ENCODE results near the gene LACTBL1.

LACTBL1 gene

DNA sequence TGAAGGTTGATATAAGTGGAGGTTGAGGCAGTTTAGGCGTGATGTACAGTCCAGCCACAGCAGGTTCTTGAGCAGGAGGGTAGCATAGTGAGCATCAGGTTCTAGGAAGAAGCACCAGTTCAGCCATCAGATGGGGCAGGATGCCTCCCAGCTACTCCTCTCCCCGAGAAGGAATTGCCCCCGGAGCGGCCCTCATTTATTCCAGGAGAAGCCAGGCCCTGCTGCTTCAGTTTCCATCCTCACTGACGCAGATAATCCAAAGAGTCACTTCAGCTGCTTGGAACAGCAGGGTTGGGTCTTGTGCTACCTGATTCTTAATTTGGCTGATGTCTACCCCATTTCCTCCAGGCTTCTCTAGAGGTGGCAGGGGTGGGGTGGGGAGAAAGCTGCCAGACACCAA is 54.7 kb downstream of the LACTBL1 start:
- Mint-ChIP-seq H3K27ac (no peak overlapping the region), H3K4me3 (no peak overlapping the region)

DNA sequence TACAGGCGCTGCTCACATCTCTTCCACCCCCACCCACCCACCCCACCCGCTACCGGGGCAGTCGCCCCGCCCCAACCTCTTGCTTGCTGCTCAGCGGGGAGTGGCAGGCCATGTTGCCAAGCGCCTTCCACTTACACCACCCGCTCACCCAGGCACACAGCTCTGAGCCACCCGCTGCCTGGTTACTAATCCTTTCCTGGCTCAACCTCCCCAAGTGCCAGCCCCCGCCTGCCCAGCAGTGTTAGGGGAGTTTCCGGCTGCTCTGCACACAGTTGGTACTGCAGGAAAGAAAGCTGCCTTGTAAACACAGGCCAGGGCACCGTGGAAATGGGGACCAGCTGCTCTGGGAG is 56.2 kb downstream of the LACTBL1 start:
- no peaks in the 10 kb centered on the region for H3K36me3 Mint-ChIP-seq (ENCODE audit: low read depth)
- no peak for DNase-seq (ENCODE audit: low spot score)
- H3K4me3 Mint-ChIP-seq, result no peak overlapping the region
- no peaks in the 10 kb centered on the region for H3K4me1 Mint-ChIP-seq (ENCODE audit: low read depth)
- no peaks in the 10 kb centered on the region for H3K9me3 Mint-ChIP-seq
- no peak overlapping the region for H3K27ac Mint-ChIP-seq
- peaks cover 2% of the 10 kb centered on the region for H3K27me3 Mint-ChIP-seq (ENCODE audit: low read depth)

More for the DNA sequence above, 54.7 kb downstream of the LACTBL1 start:
- no peak for DNase-seq (ENCODE audit: low spot score)
- Mint-ChIP-seq H3K4me1 (ENCODE audit: low read depth) (no peaks in the 10 kb centered on the region), H3K9me3 (no peaks in the 10 kb centered on the region), H3K27me3 (ENCODE audit: low read depth) (peaks cover 2% of the 10 kb centered on the region), H3K36me3 (ENCODE audit: low read depth) (no peaks in the 10 kb centered on the region)

DNA sequence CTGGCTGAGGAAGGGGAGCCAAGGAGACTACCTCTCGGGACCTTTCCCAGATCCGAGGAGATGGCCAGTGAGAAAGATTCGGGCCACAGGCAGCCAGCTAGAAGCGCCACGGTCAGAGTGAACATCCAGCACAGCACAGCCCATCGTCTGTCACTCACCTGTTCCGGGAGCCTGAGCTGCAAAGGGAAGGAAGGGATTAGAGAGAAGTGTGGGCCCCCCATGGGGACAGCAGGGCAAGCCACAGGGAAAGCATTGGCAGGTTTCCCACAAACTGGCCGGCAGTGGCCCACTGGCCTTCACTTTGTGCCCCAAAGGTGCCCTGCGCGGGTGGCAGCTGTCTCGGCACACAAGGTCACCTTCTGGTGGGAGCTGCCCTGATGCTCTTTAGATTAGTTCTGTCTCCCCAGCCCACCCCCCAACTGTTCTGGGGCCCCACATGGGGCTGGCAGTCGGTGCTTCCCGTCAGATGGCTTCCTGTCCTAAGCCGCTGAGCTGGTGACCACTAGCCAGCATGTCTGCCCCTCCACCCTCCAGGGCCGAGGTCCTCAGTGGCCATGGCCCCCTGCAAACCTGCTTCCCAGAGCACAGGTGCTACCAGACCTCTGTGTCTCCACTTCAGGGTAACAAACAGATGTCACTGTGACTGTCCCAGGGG is 56.7 kb downstream of the LACTBL1 start:
- H3K4me1 Mint-ChIP-seq (ENCODE audit: low read depth), result no peaks in the 10 kb centered on the region
- peaks cover 2% of the 10 kb centered on the region for H3K27me3 Mint-ChIP-seq (ENCODE audit: low read depth)

DNA sequence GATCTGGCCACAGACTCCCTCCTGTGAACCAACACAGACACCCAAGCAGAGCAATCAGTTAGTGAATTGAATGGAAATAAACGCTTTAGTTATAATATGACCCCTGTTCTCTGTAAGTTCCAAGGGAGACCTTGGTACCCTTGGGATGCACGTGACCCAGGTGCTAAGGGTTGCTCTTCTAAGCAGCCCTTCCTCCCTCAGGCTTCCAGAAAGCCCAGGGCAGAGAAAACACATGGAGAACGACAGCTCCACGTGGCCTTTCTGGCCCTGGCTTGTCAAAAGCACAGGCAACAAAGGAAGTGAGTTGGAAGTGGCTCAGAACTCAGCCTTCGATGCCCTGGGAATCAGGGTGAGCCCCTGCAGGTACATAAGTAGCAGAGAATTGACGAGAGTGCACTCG is 57.4 kb downstream of the LACTBL1 start:
- no peaks in the 10 kb centered on the region for H3K9me3 Mint-ChIP-seq
- no peaks in the 10 kb centered on the region for H3K4me1 Mint-ChIP-seq (ENCODE audit: low read depth)
- H3K4me3 Mint-ChIP-seq, result no peak overlapping the region
- H3K36me3 Mint-ChIP-seq (ENCODE audit: low read depth), result no peaks in the 10 kb centered on the region
- H3K27ac Mint-ChIP-seq, result no peak overlapping the region
- H3K27me3 Mint-ChIP-seq (ENCODE audit: low read depth), result peaks cover 2% of the 10 kb centered on the region
- no peak for DNase-seq (ENCODE audit: low spot score)

More for the DNA sequence above, 56.7 kb downstream of the LACTBL1 start:
- no peak overlapping the region for H3K4me3 Mint-ChIP-seq
- DNase-seq (ENCODE audit: low spot score), result no peak
- H3K36me3 Mint-ChIP-seq (ENCODE audit: low read depth), result no peaks in the 10 kb centered on the region
- no peak overlapping the region for H3K27ac Mint-ChIP-seq
- no peaks in the 10 kb centered on the region for H3K9me3 Mint-ChIP-seq

DNA sequence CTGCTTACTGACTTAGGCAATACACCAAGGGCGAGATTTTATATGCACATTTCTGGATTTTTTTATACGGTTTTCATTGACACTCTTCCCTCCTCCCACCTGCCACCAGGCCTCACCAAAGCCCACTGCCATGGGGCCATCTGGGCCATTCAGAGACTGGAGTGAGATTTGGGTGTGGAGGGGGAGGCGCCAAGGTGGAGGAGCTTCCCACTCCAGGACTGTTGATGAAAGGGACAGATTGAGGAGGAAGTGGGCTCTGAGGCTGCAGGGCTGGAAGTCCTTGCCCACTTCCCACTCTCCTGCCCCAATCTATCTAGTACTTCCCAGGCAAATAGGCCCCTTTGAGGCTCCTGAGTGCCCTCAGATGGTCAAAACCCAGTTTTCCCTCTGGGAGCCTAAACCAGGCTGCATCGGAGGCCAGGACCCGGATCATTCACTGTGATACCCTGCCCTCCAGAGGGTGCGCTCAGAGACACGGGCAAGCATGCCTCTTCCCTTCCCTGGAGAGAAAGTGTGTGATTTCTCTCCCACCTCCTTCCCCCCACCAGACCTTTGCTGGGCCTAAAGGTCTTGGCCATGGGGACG is 57.9 kb downstream of the LACTBL1 start:
- Mint-ChIP-seq H3K27ac (no peak overlapping the region), H3K4me3 (no peak overlapping the region), H3K9me3 (no peaks in the 10 kb centered on the region), H3K27me3 (ENCODE audit: low read depth) (peaks cover 2% of the 10 kb centered on the region), H3K4me1 (ENCODE audit: low read depth) (no peaks in the 10 kb centered on the region), H3K36me3 (ENCODE audit: low read depth) (no peaks in the 10 kb centered on the region)
- DNase-seq (ENCODE audit: low spot score), result no peak

DNA sequence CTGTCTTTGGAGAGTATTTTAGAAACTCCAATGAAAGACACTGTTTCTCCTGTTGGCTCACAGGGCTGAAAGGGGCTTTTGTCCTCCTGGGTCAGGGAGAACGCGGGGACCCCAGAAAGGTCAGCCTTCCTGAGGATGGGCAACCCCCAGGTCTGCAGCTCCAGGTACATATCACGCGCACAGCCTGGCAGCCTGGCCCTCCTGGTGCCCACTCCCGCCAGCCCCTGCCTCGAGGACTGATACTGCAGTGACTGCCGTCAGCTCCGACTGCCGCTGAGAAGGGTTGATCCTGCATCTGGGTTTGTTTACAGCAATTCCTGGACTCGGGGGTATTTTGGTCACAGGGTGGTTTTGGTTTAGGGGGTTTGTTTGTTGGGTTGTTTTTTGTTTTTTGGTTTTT is 58.5 kb downstream of the LACTBL1 start:
- no peaks in the 10 kb centered on the region for H3K9me3 Mint-ChIP-seq
- H3K4me1 Mint-ChIP-seq (ENCODE audit: low read depth), result no peaks in the 10 kb centered on the region
- H3K27ac Mint-ChIP-seq, result no peak overlapping the region
- no peak overlapping the region for H3K4me3 Mint-ChIP-seq
- peaks cover 2% of the 10 kb centered on the region for H3K27me3 Mint-ChIP-seq (ENCODE audit: low read depth)
- no peak for DNase-seq (ENCODE audit: low spot score)
- H3K36me3 Mint-ChIP-seq (ENCODE audit: low read depth), result no peaks in the 10 kb centered on the region

DNA sequence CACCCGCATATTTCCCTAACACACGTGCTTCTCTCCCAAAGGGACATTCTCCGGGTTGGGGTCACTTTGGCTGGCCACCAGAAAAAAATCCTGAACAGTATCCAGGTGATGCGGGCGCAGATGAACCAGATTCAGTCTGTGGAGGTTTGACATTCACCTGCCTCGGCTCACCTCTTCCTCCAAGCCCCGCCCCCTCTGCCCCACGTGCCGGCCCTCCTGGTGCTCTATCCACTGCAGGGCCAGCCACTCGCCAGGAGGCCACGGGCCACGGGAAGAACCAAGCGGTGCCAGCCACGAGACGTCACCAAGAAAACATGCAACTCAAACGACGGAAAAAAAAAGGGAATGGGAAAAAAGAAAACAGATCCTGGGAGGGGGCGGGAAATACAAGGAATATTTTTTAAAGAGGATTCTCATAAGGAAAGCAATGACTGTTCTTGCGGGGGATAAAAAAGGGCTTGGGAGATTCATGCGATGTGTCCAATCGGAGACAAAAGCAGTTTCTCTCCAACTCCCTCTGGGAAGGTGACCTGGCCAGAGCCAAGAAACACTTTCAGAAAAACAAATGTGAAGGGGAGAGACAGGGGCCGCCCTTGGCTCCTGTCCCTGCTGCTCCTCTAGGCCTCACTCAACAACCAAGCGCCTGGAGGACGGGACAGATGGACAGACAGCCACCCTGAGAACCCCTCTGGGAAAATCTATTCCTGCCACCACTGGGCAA is 59.1 kb downstream of the LACTBL1 start:
- Mint-ChIP-seq H3K36me3 (ENCODE audit: low read depth) (no peaks in the 10 kb centered on the region), H3K4me3 (no peak overlapping the region), H3K4me1 (ENCODE audit: low read depth) (no peaks in the 10 kb centered on the region), H3K27ac (no peak overlapping the region), H3K27me3 (ENCODE audit: low read depth) (peaks cover 2% of the 10 kb centered on the region), H3K9me3 (no peaks in the 10 kb centered on the region)
- no peak for DNase-seq (ENCODE audit: low spot score)

DNA sequence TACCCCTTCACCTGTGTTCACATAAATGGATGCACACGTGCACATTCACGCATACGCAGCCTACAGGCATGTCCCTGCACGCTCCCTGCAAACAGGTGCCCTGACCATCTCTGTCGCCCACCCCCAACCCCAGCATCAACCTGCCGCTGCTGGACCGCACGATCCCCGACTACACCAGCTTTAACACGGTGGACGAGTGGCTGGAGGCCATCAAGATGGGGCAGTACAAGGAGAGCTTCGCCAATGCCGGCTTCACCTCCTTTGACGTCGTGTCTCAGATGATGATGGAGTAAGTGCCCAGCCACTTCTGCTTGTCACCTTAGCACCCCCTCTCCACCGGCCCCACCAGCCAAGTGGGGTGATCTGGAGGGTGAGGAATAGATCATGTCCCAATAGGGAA is 60.4 kb downstream of the LACTBL1 start:
- DNase-seq (ENCODE audit: low spot score), result no peak
- Mint-ChIP-seq H3K4me1 (ENCODE audit: low read depth) (no peaks in the 10 kb centered on the region), H3K27me3 (ENCODE audit: low read depth) (peaks cover 2% of the 10 kb centered on the region)

DNA sequence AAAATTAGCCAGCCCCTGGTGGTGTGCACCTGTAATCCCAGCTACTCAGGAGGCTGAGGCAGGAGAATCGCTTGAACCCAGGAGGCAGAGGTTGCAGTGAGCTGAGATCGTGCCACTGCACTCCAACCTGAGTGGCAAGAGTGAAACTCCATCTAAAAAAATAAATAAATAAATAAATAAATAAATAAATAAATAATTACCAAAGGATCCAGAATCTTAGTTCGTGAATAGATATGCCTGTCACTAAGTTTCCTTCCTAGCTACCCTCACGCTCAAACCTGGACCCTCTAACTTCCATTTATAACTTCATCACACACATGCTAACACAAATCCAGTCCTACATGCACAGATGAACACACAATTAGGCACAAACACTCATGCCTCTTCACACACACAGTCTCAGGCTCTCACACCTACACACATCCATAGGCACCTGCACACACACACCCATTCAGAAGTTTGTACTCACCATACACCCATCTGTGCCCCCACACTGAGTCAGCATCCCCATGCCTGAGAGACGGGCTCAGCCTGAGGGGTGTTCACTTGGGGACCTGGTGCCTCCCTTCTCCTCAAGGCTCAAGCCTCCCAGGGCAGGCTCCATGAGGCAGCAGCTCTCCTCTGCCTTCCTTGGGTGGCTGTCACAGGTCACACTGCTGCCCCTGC is 61.5 kb downstream of the LACTBL1 start:
- no peak overlapping the region for H3K4me3 Mint-ChIP-seq

More for the DNA sequence above, 60.4 kb downstream of the LACTBL1 start:
- H3K9me3 Mint-ChIP-seq, result no peaks in the 10 kb centered on the region
- no peak overlapping the region for H3K4me3 Mint-ChIP-seq
- H3K27ac Mint-ChIP-seq, result no peak overlapping the region
- no peaks in the 10 kb centered on the region for H3K36me3 Mint-ChIP-seq (ENCODE audit: low read depth)

DNA sequence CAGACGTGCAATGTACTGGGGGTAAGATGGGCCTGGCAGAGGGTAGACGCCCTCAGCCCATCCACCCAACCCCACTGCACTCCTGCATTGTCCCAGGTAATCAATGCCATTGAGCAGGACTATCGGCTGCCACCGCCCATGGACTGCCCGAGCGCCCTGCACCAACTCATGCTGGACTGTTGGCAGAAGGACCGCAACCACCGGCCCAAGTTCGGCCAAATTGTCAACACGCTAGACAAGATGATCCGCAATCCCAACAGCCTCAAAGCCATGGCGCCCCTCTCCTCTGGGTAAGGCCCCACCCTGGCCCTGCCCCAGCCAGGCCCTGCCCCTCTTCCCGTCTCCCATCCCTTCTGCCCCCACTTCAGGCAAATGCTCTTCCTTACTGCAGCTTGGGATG is 62.4 kb downstream of the LACTBL1 start:
- Mint-ChIP-seq H3K4me1 (ENCODE audit: low read depth) (no peaks in the 10 kb centered on the region), H3K27me3 (ENCODE audit: low read depth) (peaks cover 2% of the 10 kb centered on the region), H3K9me3 (no peaks in the 10 kb centered on the region), H3K27ac (no peak overlapping the region), H3K36me3 (ENCODE audit: low read depth) (no peaks in the 10 kb centered on the region), H3K4me3 (no peak overlapping the region)
- DNase-seq (ENCODE audit: low spot score), result no peak

More for the DNA sequence above, 61.5 kb downstream of the LACTBL1 start:
- Mint-ChIP-seq H3K27me3 (ENCODE audit: low read depth) (peaks cover 2% of the 10 kb centered on the region), H3K9me3 (no peaks in the 10 kb centered on the region), H3K4me1 (ENCODE audit: low read depth) (no peaks in the 10 kb centered on the region), H3K27ac (no peak overlapping the region), H3K36me3 (ENCODE audit: low read depth) (no peaks in the 10 kb centered on the region)
- DNase-seq (ENCODE audit: low spot score), result no peak

DNA sequence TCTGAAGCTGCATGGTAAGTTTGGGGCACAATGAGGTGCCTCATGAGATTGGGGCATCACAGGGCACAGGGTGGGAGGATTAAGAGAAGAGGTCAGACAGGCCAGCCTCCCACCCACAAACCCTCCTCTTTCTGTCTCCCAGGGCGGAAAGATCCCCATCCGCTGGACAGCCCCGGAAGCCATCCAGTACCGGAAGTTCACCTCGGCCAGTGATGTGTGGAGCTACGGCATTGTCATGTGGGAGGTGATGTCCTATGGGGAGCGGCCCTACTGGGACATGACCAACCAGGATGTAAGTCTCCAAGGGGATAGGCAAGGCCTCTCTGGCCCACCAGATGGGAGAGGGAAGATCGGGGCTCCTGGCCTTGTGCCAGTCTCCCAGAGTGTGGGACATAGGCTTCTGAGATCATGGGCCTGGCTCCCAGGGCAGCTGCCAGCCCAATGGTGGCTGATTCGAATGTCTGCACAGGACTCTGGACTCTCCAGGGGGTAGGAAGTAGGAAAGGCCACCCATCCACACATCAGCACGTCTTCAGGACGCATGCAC is 63.7 kb downstream of the LACTBL1 start:
- Mint-ChIP-seq H3K27me3 (ENCODE audit: low read depth) (no peaks in the 10 kb centered on the region), H3K4me1 (ENCODE audit: low read depth) (no peaks in the 10 kb centered on the region), H3K27ac (no peak overlapping the region), H3K9me3 (no peaks in the 10 kb centered on the region), H3K4me3 (no peak overlapping the region), H3K36me3 (ENCODE audit: low read depth) (no peaks in the 10 kb centered on the region)
- no peak for DNase-seq (ENCODE audit: low spot score)

DNA sequence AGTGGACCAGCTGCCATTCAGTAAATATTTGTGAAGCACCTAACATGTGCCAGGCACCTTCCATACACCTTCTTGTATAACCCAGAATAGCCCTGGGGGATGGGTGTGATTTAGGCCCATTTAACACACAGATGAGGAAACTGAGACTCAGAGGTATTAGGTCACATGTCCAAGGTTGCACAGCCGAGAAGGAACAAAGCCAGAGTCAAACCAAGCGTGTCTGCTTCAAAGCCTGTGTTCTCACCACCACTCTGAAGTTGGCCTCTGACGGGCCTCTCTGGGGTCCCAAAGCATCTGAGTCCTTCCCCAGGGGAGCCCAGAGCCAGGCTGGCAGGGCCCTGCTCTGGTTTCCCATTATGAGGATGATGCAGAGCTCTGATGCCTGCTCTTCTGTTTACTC is 65.1 kb downstream of the LACTBL1 start:
- H3K27me3 Mint-ChIP-seq (ENCODE audit: low read depth), result peaks cover 3% of the 10 kb centered on the region
- no peak for DNase-seq (ENCODE audit: low spot score)
- no peaks in the 10 kb centered on the region for H3K36me3 Mint-ChIP-seq (ENCODE audit: low read depth)
- H3K4me3 Mint-ChIP-seq, result no peak overlapping the region
- no peaks in the 10 kb centered on the region for H3K4me1 Mint-ChIP-seq (ENCODE audit: low read depth)
- H3K9me3 Mint-ChIP-seq, result no peaks in the 10 kb centered on the region
- H3K27ac Mint-ChIP-seq, result no peak overlapping the region

DNA sequence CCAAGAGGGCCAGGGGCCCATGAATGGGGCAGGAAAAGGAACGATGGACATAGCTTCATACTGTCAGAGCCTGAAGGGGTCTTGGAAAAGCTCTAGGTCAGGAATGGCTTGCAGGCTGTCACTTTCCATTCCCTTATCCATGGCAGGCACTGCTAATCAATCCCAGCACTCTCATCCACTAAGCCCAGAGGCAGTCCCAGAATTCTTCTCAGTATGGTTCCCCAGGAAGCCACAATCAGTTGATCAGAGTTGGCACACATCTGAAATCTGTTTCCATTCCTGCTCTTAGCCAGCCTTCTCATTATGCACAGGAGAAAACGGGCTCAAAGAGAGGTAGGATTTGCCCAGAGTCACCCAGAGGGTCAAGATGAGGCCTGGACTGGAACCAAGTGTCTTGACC is 65.7 kb downstream of the LACTBL1 start:
- no peak for DNase-seq (ENCODE audit: low spot score)
- Mint-ChIP-seq H3K4me1 (ENCODE audit: low read depth) (no peaks in the 10 kb centered on the region), H3K4me3 (no peak overlapping the region), H3K9me3 (no peaks in the 10 kb centered on the region), H3K27ac (no peak overlapping the region), H3K36me3 (ENCODE audit: low read depth) (no peaks in the 10 kb centered on the region), H3K27me3 (ENCODE audit: low read depth) (peaks cover 3% of the 10 kb centered on the region)

DNA sequence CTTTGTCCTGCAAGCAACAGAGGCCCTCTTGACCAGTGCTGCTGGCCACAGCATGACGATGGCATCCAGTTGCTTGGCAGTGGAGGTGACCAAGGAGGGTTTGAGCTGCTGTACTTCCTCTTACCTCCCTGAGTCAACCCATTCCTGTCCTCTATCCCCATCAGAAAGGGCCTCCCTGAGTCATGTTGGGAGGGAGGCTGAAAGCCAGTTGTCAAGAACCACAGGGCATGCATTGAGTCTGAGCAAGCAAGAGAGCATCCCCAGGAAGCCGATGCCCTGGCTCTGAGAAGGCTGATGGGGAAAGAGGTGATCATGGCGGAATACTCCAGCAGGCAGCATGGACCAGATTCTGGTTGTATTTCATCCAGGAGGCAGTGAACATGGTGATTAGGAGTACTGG is 69.6 kb downstream of the LACTBL1 start:
- no peaks in the 10 kb centered on the region for H3K4me1 Mint-ChIP-seq (ENCODE audit: low read depth)
- H3K27me3 Mint-ChIP-seq (ENCODE audit: low read depth), result peaks cover 10% of the 10 kb centered on the region
- H3K9me3 Mint-ChIP-seq, result no peaks in the 10 kb centered on the region
- H3K36me3 Mint-ChIP-seq (ENCODE audit: low read depth), result no peaks in the 10 kb centered on the region
- no peak overlapping the region for H3K27ac Mint-ChIP-seq
- no peak overlapping the region for H3K4me3 Mint-ChIP-seq
- no peak for DNase-seq (ENCODE audit: low spot score)

Measured in T-helper 2 cell treated with Interferon-gamma antibody and Interleukin-4, amounts not matched to agents 5 μg/mL and 100 μg/mL, for 36 hours (primary cell).